ENCODE data around the gene NCKAP5. TPM values are rescaled to one million over a fixed set of nuclear protein-coding genes. Genes with fewer than 3 reads are reported as not detected.

NCKAP5 gene
- total RNA-seq, 4 donors from 2014 or later: 0.55 to 6.6 (median 3.3) TPM; not detected in 1

DNA sequence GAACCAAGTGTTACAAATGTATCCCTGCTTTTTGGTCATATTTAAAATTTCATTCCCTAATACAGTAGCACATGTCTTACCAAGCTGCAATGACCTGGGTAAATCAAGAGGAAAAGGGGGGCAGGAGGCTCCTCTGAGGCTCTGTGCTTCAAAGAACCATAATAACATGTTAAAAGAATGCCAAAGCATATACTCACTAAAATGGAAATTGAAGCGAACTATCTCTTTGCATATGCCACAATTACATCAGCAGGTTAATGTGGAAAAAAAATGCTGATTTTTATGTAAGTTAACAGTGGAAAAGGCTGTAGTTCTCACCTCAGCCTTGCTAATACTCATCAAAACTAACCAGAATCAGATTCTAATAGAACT is 37.5 kb upstream of the NCKAP5 start:
- Histone ChIP-seq H3K4me1 (no peaks in the 10 kb centered on the region), H3K36me3 (no peaks in the 10 kb centered on the region), H3K9me3 (no peaks in the 10 kb centered on the region), H3K4me3 (no peak overlapping the region), H3K27ac (no peak overlapping the region), H3K27me3 (no peaks in the 10 kb centered on the region)
- no peak for DNase-seq
- intact Hi-C loops (cut with DNase I; ENCODE audit: low total_unique reads): no loop called here
- TF ChIP-seq, protein P1, sequence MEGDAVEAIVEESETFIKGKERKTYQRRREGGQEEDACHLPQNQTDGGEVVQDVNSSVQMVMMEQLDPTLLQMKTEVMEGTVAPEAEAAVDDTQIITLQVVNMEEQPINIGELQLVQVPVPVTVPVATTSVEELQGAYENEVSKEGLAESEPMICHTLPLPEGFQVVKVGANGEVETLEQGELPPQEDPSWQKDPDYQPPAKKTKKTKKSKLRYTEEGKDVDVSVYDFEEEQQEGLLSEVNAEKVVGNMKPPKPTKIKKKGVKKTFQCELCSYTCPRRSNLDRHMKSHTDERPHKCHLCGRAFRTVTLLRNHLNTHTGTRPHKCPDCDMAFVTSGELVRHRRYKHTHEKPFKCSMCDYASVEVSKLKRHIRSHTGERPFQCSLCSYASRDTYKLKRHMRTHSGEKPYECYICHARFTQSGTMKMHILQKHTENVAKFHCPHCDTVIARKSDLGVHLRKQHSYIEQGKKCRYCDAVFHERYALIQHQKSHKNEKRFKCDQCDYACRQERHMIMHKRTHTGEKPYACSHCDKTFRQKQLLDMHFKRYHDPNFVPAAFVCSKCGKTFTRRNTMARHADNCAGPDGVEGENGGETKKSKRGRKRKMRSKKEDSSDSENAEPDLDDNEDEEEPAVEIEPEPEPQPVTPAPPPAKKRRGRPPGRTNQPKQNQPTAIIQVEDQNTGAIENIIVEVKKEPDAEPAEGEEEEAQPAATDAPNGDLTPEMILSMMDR (IDR thresholded peaks at IDR 0.05): no peak
- no peak for TF ChIP-seq POLR2A (IDR thresholded peaks at IDR 0.05)

DNA sequence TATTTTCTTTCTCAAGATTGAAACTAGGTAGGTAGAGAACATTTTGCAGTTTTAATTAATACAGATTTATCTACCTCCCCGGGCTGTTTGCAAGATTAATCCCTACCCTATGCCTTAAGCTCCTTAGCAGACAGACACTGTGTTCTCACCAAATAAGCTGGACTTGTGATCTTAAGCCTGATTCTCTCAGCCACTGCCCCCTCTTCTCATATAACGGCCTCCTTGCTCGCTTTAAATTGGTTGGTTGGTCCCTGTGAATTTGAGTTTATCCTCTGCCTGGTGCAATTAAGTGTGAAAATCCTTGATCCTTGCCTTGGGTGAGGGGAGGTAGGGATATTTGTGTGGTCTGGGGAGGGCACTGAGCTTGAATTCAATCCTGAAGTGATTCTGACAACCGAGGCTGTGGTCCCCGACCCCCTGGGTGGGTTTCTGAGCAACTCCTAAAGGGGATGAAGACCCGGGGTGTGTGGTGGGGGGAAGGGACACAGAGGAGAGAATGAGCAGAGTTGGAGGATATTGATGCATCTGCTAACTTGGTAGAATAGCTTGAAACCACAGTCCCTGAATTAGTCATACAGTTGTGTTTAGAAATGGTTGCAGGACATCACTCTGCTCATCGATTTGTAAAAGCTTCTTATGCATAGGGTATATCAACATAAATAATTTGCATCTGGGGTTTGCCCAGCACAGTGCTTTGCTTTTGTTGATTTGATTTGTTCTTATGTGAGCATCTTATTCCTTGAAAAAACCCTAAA is 36.9 kb upstream of the NCKAP5 start:
- DNase-seq: no peak
- intact Hi-C loops (cut with DNase I; ENCODE audit: low total_unique reads): no loop called here
- no peak overlapping the region for H3K4me3 ChIP-seq
- H3K36me3 ChIP-seq: no peaks in the 10 kb centered on the region
- H3K4me1 ChIP-seq: no peaks in the 10 kb centered on the region
- TF ChIP-seq, protein P1 (IDR thresholded peaks at IDR 0.05): no peak
- no peak for TF ChIP-seq POLR2A (IDR thresholded peaks at IDR 0.05)
- H3K9me3 ChIP-seq: no peaks in the 10 kb centered on the region
- no peaks in the 10 kb centered on the region for H3K27me3 ChIP-seq
- H3K27ac ChIP-seq: no peak overlapping the region

DNA sequence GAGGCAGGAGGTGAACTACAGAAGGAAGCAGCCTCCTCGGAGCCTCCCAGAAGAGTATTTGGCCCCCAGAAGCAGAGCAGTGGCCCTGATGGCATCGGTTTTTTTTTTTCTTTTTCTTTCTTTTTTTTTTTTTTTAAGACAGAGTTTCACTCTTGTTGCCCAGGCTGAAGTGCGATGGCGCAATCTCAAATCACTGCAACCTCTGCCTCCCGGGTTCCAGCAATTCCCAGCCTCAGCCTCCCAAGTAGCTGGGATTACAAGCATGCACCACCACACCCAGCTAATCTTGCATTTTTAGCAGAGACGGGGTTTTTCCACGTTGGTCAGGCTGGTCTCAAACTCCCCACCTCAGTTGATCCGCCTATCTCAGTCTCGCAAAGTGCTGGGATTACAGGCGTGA is 34.8 kb upstream of the NCKAP5 start:
- intact Hi-C loops (cut with DNase I; ENCODE audit: low total_unique reads): no loop called here
- Histone ChIP-seq H3K4me3 (no peak overlapping the region), H3K27ac (no peak overlapping the region), H3K36me3 (no peaks in the 10 kb centered on the region), H3K9me3 (no peaks in the 10 kb centered on the region), H3K4me1 (no peaks in the 10 kb centered on the region), H3K27me3 (no peaks in the 10 kb centered on the region)
- DNase-seq: no peak
- TF ChIP-seq POLR2A (IDR thresholded peaks at IDR 0.05): no peak
- TF ChIP-seq, protein P1 (IDR thresholded peaks at IDR 0.05): no peak

DNA sequence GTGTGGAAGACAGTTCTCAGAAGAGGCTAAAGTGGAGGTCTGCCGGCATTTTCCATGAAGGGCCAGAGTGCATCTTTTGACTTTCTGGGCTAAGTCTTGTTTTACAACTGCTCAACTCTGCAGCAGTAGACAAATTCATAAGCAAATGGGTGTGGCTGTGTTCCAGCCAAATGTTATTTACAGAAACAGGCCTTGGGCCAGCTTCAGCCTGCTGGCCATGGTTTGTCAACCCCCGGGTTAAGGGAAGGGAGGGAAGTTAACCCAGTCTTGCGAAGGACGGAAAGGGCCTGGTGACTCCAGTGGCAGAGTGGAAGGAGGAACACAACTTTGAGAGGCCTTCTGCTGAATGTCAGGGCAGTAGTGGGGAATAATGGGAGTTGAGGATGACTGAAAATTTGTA is 34.3 kb upstream of the NCKAP5 start:
- TF ChIP-seq, protein P1 (IDR thresholded peaks at IDR 0.05): no peak
- TF ChIP-seq POLR2A (IDR thresholded peaks at IDR 0.05): no peak
- intact Hi-C loops (cut with DNase I; ENCODE audit: low total_unique reads): no loop called here
- H3K36me3 ChIP-seq: no peaks in the 10 kb centered on the region

DNA sequence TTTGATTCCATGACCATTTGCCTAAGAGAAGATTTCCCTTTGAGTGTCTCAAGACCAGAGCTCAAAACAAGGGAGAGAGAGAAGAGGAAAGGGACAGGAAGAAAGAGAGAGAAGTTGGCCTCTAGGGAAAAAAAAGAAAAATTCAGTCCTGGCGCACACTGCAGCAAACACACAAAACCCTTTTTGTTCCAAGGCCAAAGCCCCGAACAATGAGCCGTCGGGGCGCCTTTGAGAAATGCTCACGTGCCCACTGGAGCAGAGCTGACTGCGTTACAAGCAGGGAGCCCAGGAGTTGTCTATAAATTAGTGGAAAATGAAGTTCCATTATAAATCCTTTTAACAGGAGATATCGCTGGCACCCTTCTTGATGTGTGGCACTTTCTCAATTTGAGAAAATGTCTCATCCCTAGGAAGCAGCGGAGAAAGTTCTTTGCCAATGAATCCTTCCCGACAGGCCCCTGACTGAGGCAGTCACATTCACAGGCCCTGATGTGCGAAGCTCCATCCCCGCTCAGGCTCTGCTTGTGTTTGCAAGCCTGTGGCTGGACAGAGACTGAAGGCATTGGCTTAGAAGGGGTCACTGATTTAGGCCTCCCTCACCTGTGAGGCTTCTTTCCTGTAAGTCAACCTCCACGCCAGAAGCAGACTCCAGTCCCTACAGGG is 32.1 kb upstream of the NCKAP5 start:
- intact Hi-C loops (cut with DNase I; ENCODE audit: low total_unique reads): no loop called here

More for the DNA sequence above, 34.3 kb upstream of the NCKAP5 start:
- peak in 1 of 2 donors; percentile 23 for DNase-seq
- no peaks in the 10 kb centered on the region for H3K27me3 ChIP-seq
- H3K27ac ChIP-seq: no peak overlapping the region
- no peak overlapping the region for H3K4me3 ChIP-seq
- no peaks in the 10 kb centered on the region for H3K4me1 ChIP-seq
- no peaks in the 10 kb centered on the region for H3K9me3 ChIP-seq

More for the DNA sequence above, 32.1 kb upstream of the NCKAP5 start:
- no peaks in the 10 kb centered on the region for H3K4me1 ChIP-seq
- DNase-seq: no peak
- no peaks in the 10 kb centered on the region for H3K36me3 ChIP-seq
- H3K4me3 ChIP-seq: no peak overlapping the region
- H3K9me3 ChIP-seq: no peaks in the 10 kb centered on the region
- H3K27ac ChIP-seq: no peak overlapping the region
- H3K27me3 ChIP-seq: no peaks in the 10 kb centered on the region
- TF ChIP-seq, protein P1 (IDR thresholded peaks at IDR 0.05): no peak
- TF ChIP-seq POLR2A (IDR thresholded peaks at IDR 0.05): no peak
